GM19099 (cell line): ENCODE measurements around the gene OR4F17.
"Not testable (repeated sequence)": the region's sequence is repeated elsewhere in the genome, so short reads cannot be mapped to it uniquely, and the experiment has no call there.

Source experiments
- POLR2A ChIP-seq: IDR thresholded peaks from 3 replicates; pipeline ENCODE4 v1.6.1; 2011; ENCODE audit warnings: low read depth; ENCODE audit not compliant: insufficient read length; ENCODE audit errors: extremely low read depth

The OR4F17 gene, protein sequence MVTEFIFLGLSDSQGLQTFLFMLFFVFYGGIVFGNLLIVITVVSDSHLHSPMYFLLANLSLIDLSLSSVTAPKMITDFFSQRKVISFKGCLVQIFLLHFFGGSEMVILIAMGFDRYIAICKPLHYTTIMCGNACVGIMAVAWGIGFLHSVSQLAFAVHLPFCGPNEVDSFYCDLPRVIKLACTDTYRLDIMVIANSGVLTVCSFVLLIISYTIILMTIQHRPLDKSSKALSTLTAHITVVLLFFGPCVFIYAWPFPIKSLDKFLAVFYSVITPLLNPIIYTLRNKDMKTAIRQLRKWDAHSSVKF

DNA sequence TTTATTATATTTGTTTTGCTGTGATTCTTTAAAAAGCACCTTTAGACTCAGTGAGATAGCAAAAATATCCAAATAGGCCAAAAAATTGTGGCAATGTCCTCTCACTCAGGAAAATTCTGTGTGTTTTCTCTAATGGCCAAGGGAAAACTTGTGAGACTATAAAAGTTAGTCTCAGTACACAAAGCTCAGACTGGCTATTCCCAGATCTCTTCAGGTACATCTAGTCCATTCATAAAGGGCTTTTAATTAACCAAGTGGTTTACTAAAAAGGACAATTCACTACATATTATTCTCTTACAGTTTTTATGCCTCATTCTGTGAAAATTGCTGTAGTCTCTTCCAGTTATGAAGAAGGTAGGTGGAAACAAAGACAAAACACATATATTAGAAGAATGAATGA lies at the start of gene OR4F17:
Gene OR4F17 (plus strand): TSS at position 301 of the 400 bp plus-strand sequence. CDS start 3,575 bp downstream, outside the sequence.
- TF ChIP-seq POLR2A: not testable (repeated sequence)
